Endothelial cell of umbilical vein (primary cell): ENCODE measurements around the gene ID1. TPM values are rescaled to one million over a fixed set of nuclear protein-coding genes. Genes with fewer than 3 reads are reported as not detected.

Source experiments
- BruUV-seq: library from RNA; stranded (reverse); fragments of 400-500 nt; replicated peaks from 2 replicates; lab custom pipeline; 2021; lab: Mats Ljungman, UMichigan
- CTCF ChIA-PET: fragments of 300-600, 350-600 bp; sonication (Branson Sonifier 250); formaldehyde crosslinking; loops from one replicate; lab custom pipeline; 2021; ENCODE audit warnings: antibody characterized with exemption, inconsistent platforms; lab: Charles Lee
- POLR2A ChIA-PET: fragments of 300-600, 350-600 bp; sonication (Branson Sonifier 250); formaldehyde crosslinking; loops from one replicate; lab custom pipeline; 2021; ENCODE audit warnings: antibody characterized with exemption, inconsistent platforms; lab: Charles Lee
- DNase-seq: peaks from one replicate; pipeline ENCODE4 v3.0.0-alpha.2; 2011; ENCODE audit warnings: low read depth, low spot score
- FAIRE-seq: peaks from 2 replicates; lab custom pipeline; 2011; peaks lifted over from hg19 to GRCh38; lab: Jason Lieb, UNC
- H2AFZ ChIP-seq: 2 replicates; pipeline ENCODE4 v1.6.0; 2012; ENCODE audit warnings: low read depth, low read length, control low read depth, inconsistent platforms
- H3K27ac ChIP-seq: 2 replicates; pipeline ENCODE4 v1.5.1; 2011; ENCODE audit warnings: low read depth, mild to moderate bottlenecking, control low read depth, low read length, moderate library complexity; ENCODE audit not compliant: insufficient read depth
- H3K27me3 ChIP-seq, 2 experiments: 2 replicates each; pipeline versions ENCODE4 v1.6.0 to v1.6.1; 2011; ENCODE audit warnings: low read length in 2 of 2, mixed read lengths in 1 of 2; ENCODE audit not compliant: control insufficient read depth in 2 of 2, insufficient read depth in 2 of 2
- H3K36me3 ChIP-seq, 2 experiments: 2 replicates in 1 of 2; 3 replicates in 1 of 2; pipeline ENCODE4 v1.5.1; 2011; ENCODE audit warnings: low read length in 2 of 2, mild to moderate bottlenecking in 1 of 2, moderate library complexity in 1 of 2; ENCODE audit not compliant: control insufficient read depth in 2 of 2, insufficient read depth in 2 of 2; ENCODE audit errors: extremely low read depth in 1 of 2
- H3K4me1 ChIP-seq: 3 replicates; pipeline ENCODE4 v1.5.1; 2011; ENCODE audit warnings: mild to moderate bottlenecking, low read length; ENCODE audit not compliant: control insufficient read depth, insufficient read depth; ENCODE audit errors: extremely low read depth
- H3K4me2 ChIP-seq: 2 replicates; pipeline ENCODE4 v1.6.1; 2011; ENCODE audit warnings: low read length, control low read depth, mixed read lengths; ENCODE audit not compliant: insufficient read depth
- H3K4me3 ChIP-seq, 3 experiments: fragments of 200-600 bp in 1 of 3; sonication (generic), shearing (Covaris generic) in 1 of 3; replicated peaks in 1 of 3; 2 replicates each; pipeline ENCODE4 v1.5.1; 2011 to 2016; ENCODE audit warnings: control low read depth in 3 of 3, low read length in 3 of 3, mild to moderate bottlenecking in 2 of 3, inconsistent platforms in 1 of 3, low read depth in 1 of 3, moderate library complexity in 1 of 3; ENCODE audit not compliant: insufficient read depth in 1 of 3
- H3K79me2 ChIP-seq: 2 replicates; pipeline ENCODE4 v1.6.0; 2012; ENCODE audit warnings: low read length, inconsistent platforms; ENCODE audit not compliant: control insufficient read depth, insufficient read depth
- H3K9ac ChIP-seq: replicated peaks from 2 replicates; pipeline ENCODE3; 2011; ENCODE audit warnings: low read length, control low read depth; ENCODE audit not compliant: insufficient read depth; ENCODE audit errors: extremely low read depth
- H3K9me1 ChIP-seq: replicated peaks from 3 replicates; pipeline ENCODE4 v1.6.0; 2011; ENCODE audit warnings: mild to moderate bottlenecking, low read length; ENCODE audit not compliant: control insufficient read depth, insufficient read depth; ENCODE audit errors: extremely low read depth
- H3K9me3 ChIP-seq: replicated peaks from 2 replicates; pipeline ENCODE4 v1.5.1; 2012; ENCODE audit warnings: low read length, inconsistent platforms; ENCODE audit not compliant: control insufficient read depth, insufficient read depth
- H4K20me1 ChIP-seq: replicated peaks from 2 replicates; pipeline ENCODE3; 2011; ENCODE audit warnings: mild to moderate bottlenecking, low read length; ENCODE audit not compliant: control insufficient read depth, insufficient read depth; ENCODE audit errors: extremely low read depth
- EZH2 ChIP-seq: IDR thresholded peaks from 2 replicates; pipeline ENCODE4 v1.6.1; 2012; ENCODE audit warnings: borderline replicate concordance, low read depth, mild to moderate bottlenecking, moderate library complexity, low read length, inconsistent platforms; ENCODE audit not compliant: severe bottlenecking
- FOS ChIP-seq: IDR thresholded peaks from 2 replicates; pipeline ENCODE4 v1.6.1; 2011; ENCODE audit warnings: mild to moderate bottlenecking, low read length, moderate library complexity, borderline replicate concordance; ENCODE audit not compliant: insufficient read depth
- GATA2 ChIP-seq: IDR thresholded peaks from 2 replicates; pipeline ENCODE4 v1.7.0; 2011; ENCODE audit warnings: low read depth, mild to moderate bottlenecking, moderate library complexity, mixed read lengths, low read length; ENCODE audit not compliant: insufficient read length, insufficient read depth
- JUN ChIP-seq: IDR thresholded peaks from 2 replicates; pipeline ENCODE4 v1.6.1; 2011; ENCODE audit warnings: borderline replicate concordance, low read depth; ENCODE audit not compliant: insufficient read length, insufficient read depth
- MAX ChIP-seq: IDR thresholded peaks from 2 replicates; pipeline ENCODE4 v1.6.1; 2011; ENCODE audit not compliant: insufficient read depth, insufficient read length
- MYC ChIP-seq: IDR thresholded peaks from one replicate; pipeline ENCODE4 v1.6.1; 2011; ENCODE audit warnings: mild to moderate bottlenecking, low read depth, low read length
- POLR2A ChIP-seq: IDR thresholded peaks from 2 replicates; pipeline ENCODE4 v1.6.1; 2012; ENCODE audit warnings: low read depth, mild to moderate bottlenecking, control low read depth, low read length
- POLR2AphosphoS5 ChIP-seq: IDR thresholded peaks from 2 replicates; pipeline ENCODE4 v1.6.1; 2012; ENCODE audit warnings: low read depth, mild to moderate bottlenecking, control low read depth, low read length, moderate library complexity; ENCODE audit not compliant: insufficient read depth
- dilution Hi-C: fragments of 300-500 bp; cut with MboI; formaldehyde crosslinking; loops from one replicate; pipeline ENCODE4 v1.15.0; 2019; ENCODE audit warnings: low sequenced_read_pairs; ENCODE audit not compliant: extremely low pct_ligation_motif_present
- intact Hi-C: fragments of 100-400 bp; cut with micrococcal nuclease; formaldehyde crosslinking; loops from one replicate; pipeline ENCODE4 v1.10.0; 2022
- polyA plus RNA-seq, 4 experiments: library from polyadenylated mRNA; depleted of rRNA in 3 of 4; stranded (reverse) in 3 of 4; unstranded in 1 of 4; fragments of >200 nt; gene quantifications; 2 replicates each; pipeline versions ENCODE4 v1.2.1 to v1.2.3, GENCODE V29; 2011 to 2012; ENCODE audit warnings: missing spikeins in 1 of 4
- total RNA-seq: library from RNA; stranded (reverse); gene quantifications from 2 replicates; pipeline ENCODE4 v1.2.3, GENCODE V29; 2021
- TF ChIP-seq, protein P1 (sequence below), 2 donors: IDR thresholded peaks; 1 replicate in 1 of 2; 2 replicates in 1 of 2; pipeline ENCODE4 v1.5.1; 2011; ENCODE audit warnings: low read length in 2 of 2, mild to moderate bottlenecking in 2 of 2, moderate library complexity in 2 of 2, control low read depth in 1 of 2, inconsistent platforms in 1 of 2, low read depth in 1 of 2; ENCODE audit not compliant: insufficient read depth in 1 of 2; ENCODE audit errors: extremely low read depth in 1 of 2

The ID1 gene
- total and polyA plus RNA-seq, 2 donors (not counting 3 experiments of a cell fraction or from before 2014, with no cell fraction given) = 78.9 to 152 TPM

GRCh38 chr20:31607640-31608250 lies 2.7 kb downstream of the ID1 start:
- POLR2A ChIA-PET = interaction anchor here (1.0 to 2.8 kb wide), 4 partner anchors 34 to 47 kb away, joined by 6 to 20 read pairs (median 7); no protein-coding TSS in a partner anchor
- Histone ChIP-seq H3K4me2 (peak overlapping the region; percentile 71), H2AFZ (no peak overlapping the region), H4K20me1 (no peaks in the 10 kb centered on the region), H3K27ac (peak overlapping the region; percentile 100), H3K27me3 (no peaks in the 10 kb centered on the region), H3K79me2 (peaks cover 26% of the 10 kb centered on the region), H3K9me3 (no peaks in the 10 kb centered on the region), H3K4me1 (peaks cover 59% of the 10 kb centered on the region), H3K9me1 (no peaks in the 10 kb centered on the region), H3K4me3 (no peak overlapping the region), H3K9ac (peak overlapping the region; percentile 99), H3K36me3 (no peaks in the 10 kb centered on the region)
- no TSS peak for BruUV-seq
- DNase-seq = peak; percentile 47
- dilution Hi-C loops = no loop called here
- CTCF ChIA-PET = interaction anchor here (1.1 to 12.8 kb wide), 4 partner anchors 42 to 116 kb away, joined by 3 to 1817 read pairs (median 4); partner anchors contain the start of gene HM13
- intact Hi-C loops = no loop called here
- TF ChIP-seq GATA2 (no peak), POLR2AphosphoS5 (no peak), JUN (no peak), MAX (no peak), EZH2 (no peak), FOS (no peak), MYC (no peak), POLR2A (no peak)
- TF ChIP-seq, protein P1, sequence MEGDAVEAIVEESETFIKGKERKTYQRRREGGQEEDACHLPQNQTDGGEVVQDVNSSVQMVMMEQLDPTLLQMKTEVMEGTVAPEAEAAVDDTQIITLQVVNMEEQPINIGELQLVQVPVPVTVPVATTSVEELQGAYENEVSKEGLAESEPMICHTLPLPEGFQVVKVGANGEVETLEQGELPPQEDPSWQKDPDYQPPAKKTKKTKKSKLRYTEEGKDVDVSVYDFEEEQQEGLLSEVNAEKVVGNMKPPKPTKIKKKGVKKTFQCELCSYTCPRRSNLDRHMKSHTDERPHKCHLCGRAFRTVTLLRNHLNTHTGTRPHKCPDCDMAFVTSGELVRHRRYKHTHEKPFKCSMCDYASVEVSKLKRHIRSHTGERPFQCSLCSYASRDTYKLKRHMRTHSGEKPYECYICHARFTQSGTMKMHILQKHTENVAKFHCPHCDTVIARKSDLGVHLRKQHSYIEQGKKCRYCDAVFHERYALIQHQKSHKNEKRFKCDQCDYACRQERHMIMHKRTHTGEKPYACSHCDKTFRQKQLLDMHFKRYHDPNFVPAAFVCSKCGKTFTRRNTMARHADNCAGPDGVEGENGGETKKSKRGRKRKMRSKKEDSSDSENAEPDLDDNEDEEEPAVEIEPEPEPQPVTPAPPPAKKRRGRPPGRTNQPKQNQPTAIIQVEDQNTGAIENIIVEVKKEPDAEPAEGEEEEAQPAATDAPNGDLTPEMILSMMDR (IDR thresholded peaks at IDR 0.05; ENCODE audit: extremely low read depth in 1 of 2, insufficient read depth in 1 of 2, low read depth in 1 of 2, low read length in 2 of 2) = no peak
- FAIRE-seq = peak; percentile 69
